Esophagus mucosa (tissue), 1 donor: ENCODE measurements around the gene FAM53A. TPM values are rescaled to one million over a fixed set of nuclear protein-coding genes. Genes with fewer than 3 reads are reported as not detected.

ENCODE experiments used
- ATAC-seq: fragments of 200-7000 bp; cut with Tn5 transposase; one replicate; pipeline ENCODE4 v1.9.1; 2020
- total RNA-seq: library from RNA; stranded (reverse); gene quantifications from one replicate; pipeline ENCODE4 v1.2.4, GENCODE V29; 2023
- donor health status: DM: yes; HTN: yes; CAD: no.

The FAM53A gene
- total RNA-seq: 0.92 TPM

GRCh38 chr4:1683736-1684505, at the start of gene FAM53A:
FAM53A (minus strand) TSS chr4:1684313; CDS start chr4:1668741, 15,572 bp downstream.
- peak; percentile 96 for ATAC-seq

- no peak for ATAC-seq
Measured at GRCh38 chr4:1732911-1733310, 48.8 kb upstream of the FAM53A start.

GRCh38 chr4:1731180-1731579, 47.1 kb upstream of the FAM53A start:
- no peak for ATAC-seq

DNA sequence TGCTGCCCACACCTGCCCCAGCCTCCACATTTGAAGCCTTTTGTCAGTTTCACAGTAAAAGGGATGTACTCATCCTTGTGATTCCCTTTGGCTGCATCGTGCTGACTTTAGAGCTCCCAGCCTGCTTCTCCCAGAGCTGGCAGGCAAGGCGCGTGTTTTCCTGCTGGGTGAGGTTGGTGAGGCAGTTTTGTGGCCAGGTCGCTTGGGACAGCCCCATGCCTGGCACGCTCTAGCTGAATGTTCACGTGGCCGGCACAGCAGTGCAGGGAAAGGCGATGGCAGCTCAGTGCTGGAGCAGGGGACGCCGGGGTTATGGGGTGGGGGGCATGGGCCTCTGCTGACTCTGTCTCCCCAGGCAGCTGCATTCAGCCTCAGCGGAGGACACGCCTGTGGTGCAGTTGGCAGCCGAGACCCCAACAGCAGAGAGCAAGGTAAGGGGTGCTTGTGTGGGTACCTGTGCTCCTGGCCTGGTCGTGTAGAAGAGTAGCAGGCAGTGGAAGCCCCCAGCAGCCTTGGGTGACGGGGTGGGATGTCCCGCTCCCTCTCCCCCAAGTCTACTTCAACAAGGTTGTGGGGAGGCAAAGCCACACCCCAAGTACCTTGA, 46.5 kb upstream of the FAM53A start:
- ATAC-seq: no peak

GRCh38 chr4:1728061-1728980, 44.2 kb upstream of the FAM53A start:
- no peak for ATAC-seq

GRCh38 chr4:1727117-1728031, 43.3 kb upstream of the FAM53A start:
- peak; percentile 70 for ATAC-seq

GRCh38 chr4:1726146-1726934, 42.2 kb upstream of the FAM53A start:
- peak; percentile 45 for ATAC-seq

- ATAC-seq: no peak
Measured at GRCh38 chr4:1725521-1725920, 41.4 kb upstream of the FAM53A start.

- no peak for ATAC-seq
Measured at GRCh38 chr4:1723131-1723801, 39.2 kb upstream of the FAM53A start.

DNA sequence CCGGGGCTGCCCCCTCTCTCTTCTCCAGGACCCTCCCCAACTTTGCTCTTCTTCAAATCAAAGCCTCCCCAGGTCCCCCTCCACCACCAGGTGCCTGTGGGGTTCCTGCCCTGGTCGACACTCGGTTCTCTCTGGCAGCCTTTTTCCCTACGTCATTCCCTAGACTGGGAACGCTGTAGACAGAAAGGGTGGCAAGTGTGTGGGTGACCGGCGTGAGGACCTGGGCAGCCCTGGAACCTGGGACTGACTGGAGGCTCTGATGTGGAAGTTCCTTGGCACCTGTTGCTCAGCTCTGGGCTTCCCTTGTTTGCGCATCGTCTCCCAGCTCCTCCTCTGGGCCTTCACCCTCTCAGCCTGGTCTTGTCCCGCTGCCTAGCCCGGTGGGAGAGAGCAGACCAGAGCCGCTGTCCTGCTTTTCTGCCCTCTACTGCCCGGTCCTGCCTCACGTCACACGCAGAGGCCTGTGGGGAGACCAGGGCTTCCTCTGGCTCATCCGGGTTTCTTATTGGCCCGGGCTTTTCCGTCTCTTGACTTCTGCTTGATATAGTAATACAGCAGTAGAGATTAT, 38.5 kb upstream of the FAM53A start:
- ATAC-seq: no peak

- ATAC-seq: peak; percentile 1
Measured at GRCh38 chr4:1721666-1722550, 37.8 kb upstream of the FAM53A start.

- peak; percentile 89 for ATAC-seq
Measured at GRCh38 chr4:1721003-1721665, 37.0 kb upstream of the FAM53A start, which contains the start of the genes TACC3 and TMEM129. TACC3 (plus strand) TSS chr4:1721521; CDS start chr4:1723422, 1,901 bp downstream. TMEM129 (minus strand) TSS chr4:1721323; CDS start chr4:1720837, 486 bp downstream.

DNA sequence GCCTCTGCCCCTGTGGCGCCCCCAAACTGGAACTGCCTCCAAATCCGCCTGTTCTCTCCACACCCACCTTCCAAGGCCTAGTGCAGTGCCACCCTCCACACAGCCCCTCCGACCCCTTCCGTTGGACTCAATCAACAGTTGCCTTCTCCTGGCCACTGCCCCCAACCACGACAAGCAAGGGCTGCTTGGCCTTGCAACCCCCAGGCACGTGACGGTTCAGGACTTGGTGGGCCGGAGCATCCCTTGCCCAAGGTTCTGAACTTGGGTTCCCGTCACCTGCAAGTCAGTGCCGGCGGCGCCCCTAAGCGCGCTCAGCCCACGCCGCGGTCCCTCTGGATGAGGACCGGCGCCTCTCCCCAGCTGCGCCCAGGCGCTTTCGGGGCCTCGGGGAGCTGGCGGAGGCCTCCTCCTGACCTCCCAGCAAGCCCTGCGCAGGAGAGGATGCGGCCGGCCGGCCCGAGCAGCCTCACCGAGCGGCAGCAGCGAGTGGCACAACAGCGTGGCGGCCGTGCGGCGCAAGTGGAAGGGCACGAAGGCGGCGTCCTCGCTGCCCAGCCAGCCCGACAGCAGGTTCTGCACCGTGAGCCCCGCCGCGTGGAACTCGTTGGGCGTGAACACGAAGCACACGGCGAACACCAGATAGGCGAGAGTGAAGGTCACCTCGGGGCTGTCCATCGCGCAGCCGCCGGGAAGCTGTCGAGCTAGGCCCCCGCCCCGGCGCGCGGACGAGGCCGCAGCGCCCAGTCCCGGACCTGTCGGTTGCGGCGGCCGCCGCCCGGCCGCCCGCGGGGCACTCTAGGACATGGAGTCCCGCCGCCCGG, 36.3 kb upstream of the FAM53A start:
- ATAC-seq: peak; percentile 23

- no peak for ATAC-seq
Measured at GRCh38 chr4:1718095-1718850, 34.2 kb upstream of the FAM53A start.

DNA sequence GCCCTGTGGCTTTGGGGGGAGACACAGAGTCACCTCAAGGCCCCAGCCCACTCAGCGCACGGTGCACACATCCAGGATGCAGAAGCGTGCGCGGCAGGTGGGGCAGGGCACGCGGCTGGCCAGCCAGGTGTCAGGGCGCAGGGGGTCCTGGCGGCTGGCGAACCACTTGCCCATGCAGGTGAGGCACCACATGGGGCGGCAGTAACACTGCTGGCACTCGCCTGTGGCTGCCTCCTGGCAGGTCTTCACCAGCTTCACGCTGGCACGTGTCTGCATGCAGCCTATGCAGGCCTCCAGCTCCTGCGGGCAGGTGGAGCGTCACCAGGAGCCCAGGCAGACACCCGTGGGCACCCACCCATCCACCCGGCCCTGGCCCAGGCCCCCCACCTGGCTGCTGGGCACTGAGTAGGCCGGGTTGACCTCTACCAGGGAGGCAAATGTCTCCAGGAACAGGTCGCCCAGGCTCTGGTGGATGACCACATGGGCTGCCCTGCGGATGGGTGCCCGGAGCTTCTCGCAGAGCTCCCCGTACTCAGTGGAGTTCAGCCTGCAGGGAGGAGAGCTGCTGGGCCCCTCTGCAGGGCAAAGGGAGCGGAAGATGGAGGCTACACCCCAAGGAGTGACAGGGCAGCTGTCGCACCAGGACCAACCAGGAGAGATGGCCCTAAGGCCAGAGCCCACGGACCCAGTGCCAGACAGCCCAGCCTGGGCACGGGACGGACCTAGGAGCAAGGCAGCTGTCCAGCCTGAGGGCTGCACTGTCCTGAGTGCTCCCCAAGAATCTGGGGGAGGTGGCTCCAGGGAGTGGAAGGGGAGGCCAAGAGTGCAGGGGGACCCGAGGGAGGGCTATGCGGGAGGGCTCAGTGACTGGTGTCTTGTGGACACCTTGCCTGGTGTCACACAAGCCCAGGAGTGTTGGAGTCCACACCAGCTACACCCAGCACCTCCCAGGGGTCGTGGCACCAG, 33.3 kb upstream of the FAM53A start:
- no peak for ATAC-seq
